RWPE1 (cell line): ENCODE results near the gene ARRB2.

Experiments used
- CTCF ChIA-PET: fragments of 350-600 bp; sonication (Branson Sonifier 250); formaldehyde crosslinking; extraction: SDS; loops from one replicate; lab custom pipeline; 2021; lab: Yijun Ruan, JAX
- POLR2A ChIA-PET: fragments of 400-600 bp; formaldehyde crosslinking; extraction: SDS; loops from one replicate; lab custom pipeline; 2020; ENCODE audit warnings: antibody characterized with exemption; ENCODE audit not compliant: low non-redundant PET; lab: Yijun Ruan, JAX
- DNase-seq: peaks from one replicate; pipeline ENCODE4 v3.0.0; 2012; ENCODE audit warnings: low spot score
- H3K27ac ChIP-seq: fragments of 450-650 bp; 2 replicates; pipeline ENCODE4 v1.5.1; 2017
- CTCF ChIP-seq: fragments of 450-650 bp; conservative IDR thresholded peaks from 2 replicates; pipeline ENCODE4 v1.5.1; 2017; ENCODE audit warnings: low read depth, mild to moderate bottlenecking

The ARRB2 gene

GRCh38 chr17:4759776-4760236, 49.4 kb downstream of the ARRB2 start:
- POLR2A ChIA-PET, result no interaction called here
- CTCF ChIA-PET, result no interaction called here

GRCh38 chr17:4764595-4764994, 54.2 kb downstream of the ARRB2 start:
- no peak overlapping the region for H3K27ac ChIP-seq
- no peak for DNase-seq
- ChIA-PET CTCF (interaction anchor here (0.9 kb wide), 1 partner anchor 26 kb away, joined by 3 read pairs; no protein-coding TSS in a partner anchor), POLR2A (no interaction called here)
- TF ChIP-seq CTCF, result no peak

More at GRCh38 chr17:4759776-4760236, 49.4 kb downstream of the ARRB2 start:
- no peak for TF ChIP-seq CTCF
- DNase-seq, result no peak
- H3K27ac ChIP-seq, result no peak overlapping the region

- CTCF ChIA-PET, result no interaction called here
- TF ChIP-seq CTCF, result no peak
These were observed 55.8 kb downstream of the ARRB2 start for GRCh38 chr17:4766201-4766600.

GRCh38 chr17:4766723-4767122, 56.3 kb downstream of the ARRB2 start:
- DNase-seq, result no peak

More at GRCh38 chr17:4766201-4766600, 55.8 kb downstream of the ARRB2 start:
- no peak overlapping the region for H3K27ac ChIP-seq
- POLR2A ChIA-PET, result no interaction called here
- DNase-seq, result no peak

GRCh38 chr17:4768298-4768697, 57.9 kb downstream of the ARRB2 start:
- H3K27ac ChIP-seq, result no peak overlapping the region
- TF ChIP-seq CTCF, result no peak
- POLR2A ChIA-PET, result no interaction called here
- no peak for DNase-seq
- CTCF ChIA-PET, result no interaction called here

More at GRCh38 chr17:4766723-4767122, 56.3 kb downstream of the ARRB2 start:
- ChIA-PET CTCF (no interaction called here), POLR2A (no interaction called here)
- TF ChIP-seq CTCF, result no peak
- H3K27ac ChIP-seq, result no peak overlapping the region

GRCh38 chr17:4769628-4770027, 59.2 kb downstream of the ARRB2 start:
- no peak overlapping the region for H3K27ac ChIP-seq
- ChIA-PET POLR2A (interaction anchor here (0.6 kb wide), 1 partner anchor 26 kb away, joined by 3 read pairs; the partner anchor contains the start of gene PSMB6), CTCF (interaction anchor here (0.7 kb wide), 1 partner anchor 203 kb away, joined by 4 read pairs; no protein-coding TSS in a partner anchor)
- DNase-seq, result peak; percentile 59
- TF ChIP-seq CTCF, result no peak
